H4 (cell line): Measurements from ENCODE around the gene NXPH1. TPM values are rescaled to one million over a fixed set of nuclear protein-coding genes. Genes with fewer than 3 reads are reported as not detected.

Experiments used
- DNase-seq: peaks from one replicate; pipeline ENCODE4 v3.0.0-alpha.2; 2015; ENCODE audit warnings: low spot score
- total RNA-seq: library from RNA; depleted of rRNA; stranded (reverse); fragments of >200 nt; shearing (Covaris generic); gene quantifications from 2 replicates; pipeline ENCODE4 v1.2.3, GENCODE V29; 2014

NXPH1 gene
- total RNA-seq, 1 experiment from 2014 or later = 0.70 TPM

GRCh38 chr7:8590225-8590624 is 156.8 kb downstream of the NXPH1 start:
- no peak for DNase-seq

GRCh38 chr7:8590791-8591190 is 157.4 kb downstream of the NXPH1 start:
- DNase-seq = no peak

GRCh38 chr7:8591289-8591688 is 157.9 kb downstream of the NXPH1 start:
- no peak for DNase-seq

- DNase-seq = no peak
Measured at GRCh38 chr7:8592167-8592566, 158.8 kb downstream of the NXPH1 start.

GRCh38 chr7:8594115-8594514 is 160.7 kb downstream of the NXPH1 start:
- DNase-seq = no peak

GRCh38 chr7:8597565-8597964 is 164.2 kb downstream of the NXPH1 start:
- no peak for DNase-seq

- no peak for DNase-seq
Measured at GRCh38 chr7:8601121-8601520, 167.7 kb downstream of the NXPH1 start.

GRCh38 chr7:8605221-8605620 is 171.8 kb downstream of the NXPH1 start:
- DNase-seq = no peak

GRCh38 chr7:8612584-8612983 is 179.2 kb downstream of the NXPH1 start:
- DNase-seq = no peak

- no peak for DNase-seq
Measured at GRCh38 chr7:8613191-8613590, 179.8 kb downstream of the NXPH1 start.

- DNase-seq = no peak
Measured at GRCh38 chr7:8615019-8615418, 181.6 kb downstream of the NXPH1 start.

GRCh38 chr7:8618441-8619070 is 185.1 kb downstream of the NXPH1 start:
- DNase-seq = no peak

GRCh38 chr7:8620169-8620568 is 186.8 kb downstream of the NXPH1 start:
- DNase-seq = no peak

GRCh38 chr7:8625612-8626011 is 192.2 kb downstream of the NXPH1 start:
- no peak for DNase-seq

- no peak for DNase-seq
Measured at GRCh38 chr7:8627325-8627724, 193.9 kb downstream of the NXPH1 start.

- DNase-seq = no peak
Measured at GRCh38 chr7:8628656-8629055, 195.2 kb downstream of the NXPH1 start.

GRCh38 chr7:8629504-8629903 is 196.1 kb downstream of the NXPH1 start:
- no peak for DNase-seq

GRCh38 chr7:8637322-8637721 is 203.9 kb downstream of the NXPH1 start:
- DNase-seq = no peak

- peak; percentile 73 for DNase-seq
Measured at GRCh38 chr7:8638076-8638475, 204.7 kb downstream of the NXPH1 start.

GRCh38 chr7:8639668-8640067 is 206.3 kb downstream of the NXPH1 start:
- DNase-seq = no peak

GRCh38 chr7:8640671-8641070 is 207.3 kb downstream of the NXPH1 start:
- no peak for DNase-seq

- DNase-seq = no peak
Measured at GRCh38 chr7:8668627-8669500, 235.5 kb downstream of the NXPH1 start.

GRCh38 chr7:8669501-8669851 is 236.1 kb downstream of the NXPH1 start:
- DNase-seq = no peak
